Thyroid gland (tissue), 4 donors: Measurements from ENCODE around the gene ARL10.

Experiments used
- POLR2A ChIP-seq, 2 donors: fragments of 450-650 bp; IDR thresholded peaks; one replicate each; pipeline ENCODE4 v1.6.1; 2017; ENCODE audit warnings: antibody characterized with exemption in 2 of 2, mild to moderate bottlenecking in 2 of 2, moderate library complexity in 1 of 2
- TF ChIP-seq, protein P1 (sequence below), 6 experiments: fragments of 200-600 bp in 3 of 6; fragments of 450-650 bp in 3 of 6; sonication (generic) in 3 of 6; IDR thresholded peaks; one replicate each; pipeline ENCODE4 v1.5.1; 2016 to 2019; ENCODE audit warnings: antibody characterized with exemption in 6 of 6, mild to moderate bottlenecking in 2 of 6, inconsistent platforms in 1 of 6, moderate library complexity in 1 of 6

DNA sequence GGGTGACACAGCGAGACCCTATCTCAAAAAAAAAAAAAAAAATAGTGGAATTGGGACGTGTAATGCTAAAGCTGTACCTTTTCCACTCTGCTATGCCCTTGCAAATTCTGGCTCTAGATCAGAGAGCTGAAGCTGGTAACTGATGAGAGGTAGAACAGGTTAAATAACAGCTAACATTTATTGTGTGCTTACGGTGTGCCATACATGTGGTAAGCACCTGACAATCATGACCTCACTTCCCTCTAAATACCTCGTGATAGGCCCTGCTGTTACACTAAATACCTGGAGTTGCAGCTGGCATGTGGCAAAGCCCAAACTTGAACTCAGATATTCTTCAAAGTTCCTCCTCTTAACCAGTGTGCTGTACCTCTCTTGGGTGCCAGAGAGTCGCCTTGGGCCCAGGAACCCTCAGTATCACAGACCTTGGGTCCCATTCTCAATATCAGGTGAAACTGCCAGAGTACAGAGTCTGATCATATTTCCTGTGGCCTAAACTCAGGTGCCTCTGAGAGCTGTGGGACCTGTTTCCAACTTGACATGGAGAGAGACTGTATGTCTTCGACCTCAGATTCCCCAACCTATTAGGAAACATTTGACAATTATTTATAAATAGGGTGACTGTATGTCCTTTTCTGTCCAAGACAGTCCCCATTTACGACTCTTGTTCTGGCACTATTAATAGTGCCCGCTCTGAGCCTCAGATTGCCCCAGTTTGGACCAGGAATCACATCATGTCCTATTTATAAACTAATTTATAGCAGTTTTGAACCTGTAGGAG lies 4.8 kb downstream of the ARL10 start:
- TF ChIP-seq, protein P1, sequence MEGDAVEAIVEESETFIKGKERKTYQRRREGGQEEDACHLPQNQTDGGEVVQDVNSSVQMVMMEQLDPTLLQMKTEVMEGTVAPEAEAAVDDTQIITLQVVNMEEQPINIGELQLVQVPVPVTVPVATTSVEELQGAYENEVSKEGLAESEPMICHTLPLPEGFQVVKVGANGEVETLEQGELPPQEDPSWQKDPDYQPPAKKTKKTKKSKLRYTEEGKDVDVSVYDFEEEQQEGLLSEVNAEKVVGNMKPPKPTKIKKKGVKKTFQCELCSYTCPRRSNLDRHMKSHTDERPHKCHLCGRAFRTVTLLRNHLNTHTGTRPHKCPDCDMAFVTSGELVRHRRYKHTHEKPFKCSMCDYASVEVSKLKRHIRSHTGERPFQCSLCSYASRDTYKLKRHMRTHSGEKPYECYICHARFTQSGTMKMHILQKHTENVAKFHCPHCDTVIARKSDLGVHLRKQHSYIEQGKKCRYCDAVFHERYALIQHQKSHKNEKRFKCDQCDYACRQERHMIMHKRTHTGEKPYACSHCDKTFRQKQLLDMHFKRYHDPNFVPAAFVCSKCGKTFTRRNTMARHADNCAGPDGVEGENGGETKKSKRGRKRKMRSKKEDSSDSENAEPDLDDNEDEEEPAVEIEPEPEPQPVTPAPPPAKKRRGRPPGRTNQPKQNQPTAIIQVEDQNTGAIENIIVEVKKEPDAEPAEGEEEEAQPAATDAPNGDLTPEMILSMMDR (IDR thresholded peaks at IDR 0.05) = no peak
- no peak for TF ChIP-seq POLR2A (IDR thresholded peaks at IDR 0.05)
